SK-N-SH (cell line): ENCODE measurements around the gene PIP4P1. TPM values are rescaled to one million over a fixed set of nuclear protein-coding genes. Genes with fewer than 3 reads are reported as not detected.

Experiments used
- CTCF ChIA-PET: fragments of 300-600, 350-600 bp; formaldehyde crosslinking; extraction: SDS; loops from one replicate; lab custom pipeline; 2021; lab: Yijun Ruan, JAX
- POLR2A ChIA-PET: fragments of 350-600 bp; sonication (Branson Sonifier 250); formaldehyde crosslinking; extraction: SDS; loops from one replicate; lab custom pipeline; 2020; ENCODE audit warnings: antibody characterized with exemption, inconsistent platforms; lab: Yijun Ruan, JAX
- DNase-seq: peaks from one replicate; pipeline ENCODE4 v3.0.0; 2012
- H2AFZ ChIP-seq: fragments of 200-600 bp; sonication (generic); 2 replicates; pipeline ENCODE4 v1.8.1; 2016; ENCODE audit warnings: antibody characterized with exemption, mild to moderate bottlenecking, low read depth
- H3F3A ChIP-seq: fragments of 200-600 bp; sonication (generic); replicated peaks from 2 replicates; pipeline ENCODE3; 2016; ENCODE audit warnings: antibody characterized with exemption, mild to moderate bottlenecking; ENCODE audit not compliant: insufficient read depth
- H3K27ac ChIP-seq, 2 experiments: fragments of 200-500 bp in 1 of 2; fragments of 200-600 bp in 1 of 2; sonication (Bioruptor generic) in 1 of 2; sonication (generic), shearing (Covaris generic) in 1 of 2; 2 replicates each; pipeline versions ENCODE4 v1.5.1 to v1.6.1; 2014 to 2016; ENCODE audit warnings: low read depth in 2 of 2, inconsistent platforms in 1 of 2, low read length in 1 of 2, mild to moderate bottlenecking in 1 of 2, mixed read lengths in 1 of 2
- H3K27me3 ChIP-seq: fragments of 200-600 bp; sonication (generic), shearing (Covaris generic); 2 replicates; pipeline ENCODE4 v1.6.1; 2016; ENCODE audit warnings: mixed run types; ENCODE audit not compliant: insufficient read depth
- H3K36me3 ChIP-seq, 2 experiments: fragments of 200-500 bp in 1 of 2; fragments of 200-600 bp in 1 of 2; sonication (Bioruptor generic) in 1 of 2; sonication (generic) in 1 of 2; replicated peaks in 1 of 2; 2 replicates each; pipeline versions ENCODE3 to v1.5.1; 2014 to 2016; ENCODE audit warnings: low read length in 1 of 2, mild to moderate bottlenecking in 1 of 2; ENCODE audit not compliant: insufficient read depth in 2 of 2, control insufficient read depth in 1 of 2
- H3K4me1 ChIP-seq, 2 experiments: fragments of 200-500 bp in 1 of 2; fragments of 200-600 bp in 1 of 2; sonication (Bioruptor generic) in 1 of 2; sonication (generic), shearing (Covaris generic) in 1 of 2; 2 replicates each; pipeline versions ENCODE4 v1.5.1 to v1.6.1; 2014 to 2016; ENCODE audit warnings: low read depth in 1 of 2, low read length in 1 of 2, mixed run types in 1 of 2; ENCODE audit not compliant: insufficient read depth in 2 of 2, control insufficient read depth in 1 of 2
- H3K4me2 ChIP-seq: fragments of 200-600 bp; sonication (generic), shearing (Covaris generic); 2 replicates; pipeline ENCODE4 v1.6.1; 2017; ENCODE audit warnings: mixed run types
- H3K4me3 ChIP-seq, 2 experiments: fragments of 200-500 bp in 1 of 2; fragments of 200-600 bp in 1 of 2; sonication (Bioruptor generic) in 1 of 2; sonication (generic), shearing (Covaris generic) in 1 of 2; 2 replicates each; pipeline versions ENCODE4 v1.5.1 to v1.8.1; 2014 to 2016; ENCODE audit warnings: low read depth in 2 of 2, inconsistent platforms in 1 of 2, low read length in 1 of 2, mild to moderate bottlenecking in 1 of 2, mixed read lengths in 1 of 2, moderate library complexity in 1 of 2
- H3K79me2 ChIP-seq: fragments of 200-600 bp; sonication (generic); 2 replicates; pipeline ENCODE4 v1.8.1; 2017; ENCODE audit warnings: mild to moderate bottlenecking; ENCODE audit not compliant: insufficient read depth
- H3K9ac ChIP-seq: fragments of 200-600 bp; sonication (generic); 2 replicates; pipeline ENCODE4 v1.6.1; 2017; ENCODE audit warnings: mixed run types
- H3K9me2 ChIP-seq: fragments of 200-600 bp; sonication (generic); 2 replicates; pipeline ENCODE4 v1.6.1; 2017; ENCODE audit warnings: mixed run types
- H3K9me3 ChIP-seq: fragments of 200-600 bp; sonication (generic); 2 replicates; pipeline ENCODE4 v1.6.1; 2017; ENCODE audit warnings: mixed run types, mild to moderate bottlenecking, moderate library complexity
- H4K20me1 ChIP-seq: fragments of 200-600 bp; sonication (generic); 2 replicates; pipeline ENCODE4 v1.6.1; 2017; ENCODE audit warnings: mild to moderate bottlenecking, mixed run types; ENCODE audit not compliant: insufficient read depth
- FOSL2 ChIP-seq: IDR thresholded peaks from 2 replicates; pipeline ENCODE4 v1.4.0; 2012; ENCODE audit warnings: low read depth, mild to moderate bottlenecking, moderate library complexity, borderline replicate concordance
- FOXJ3 ChIP-seq: sonication (generic); formaldehyde crosslinking; IDR thresholded peaks from 2 replicates; pipeline ENCODE4 v1.5.1; 2020; ENCODE audit warnings: mild to moderate bottlenecking, missing genetic modification reagents
- FOXM1 ChIP-seq: IDR thresholded peaks from 2 replicates; pipeline ENCODE4 v1.4.0; 2012; ENCODE audit warnings: low read depth, mild to moderate bottlenecking
- GATA2 ChIP-seq: sonication (generic); formaldehyde crosslinking; IDR thresholded peaks from 2 replicates; pipeline ENCODE4 v1.5.0; 2020; ENCODE audit warnings: mild to moderate bottlenecking, missing genetic modification reagents
- JUND ChIP-seq: IDR thresholded peaks from 2 replicates; pipeline ENCODE4 v1.4.0; 2012
- MEF2A ChIP-seq: IDR thresholded peaks from 2 replicates; pipeline ENCODE4 v1.4.0; 2012; ENCODE audit warnings: low read depth, borderline replicate concordance
- NRF1 ChIP-seq: IDR thresholded peaks from 2 replicates; pipeline ENCODE4 v1.6.1; 2012; ENCODE audit warnings: low read depth, mild to moderate bottlenecking, low read length
- POLR2AphosphoS5 ChIP-seq: IDR thresholded peaks from 2 replicates; pipeline ENCODE4 v1.6.1; 2012; ENCODE audit warnings: low read depth, low read length
- RCOR1 ChIP-seq: fragments of 150-350 bp; IDR thresholded peaks from 2 replicates; pipeline ENCODE4 v1.6.1; 2017; ENCODE audit warnings: antibody characterized with exemption, low read length
- RXRA ChIP-seq: IDR thresholded peaks from 2 replicates; pipeline ENCODE4 v1.4.0; 2012; ENCODE audit warnings: low read depth, mild to moderate bottlenecking, borderline replicate concordance
- SIN3A ChIP-seq: IDR thresholded peaks from 2 replicates; pipeline ENCODE4 v1.6.1; 2012; ENCODE audit warnings: low read depth, mild to moderate bottlenecking, low read length, moderate library complexity, borderline replicate concordance
- SMC3 ChIP-seq: IDR thresholded peaks from 2 replicates; pipeline ENCODE4 v1.6.1; 2012; ENCODE audit warnings: low read depth, low read length, improper control_type of control experiment
- TAF1 ChIP-seq: IDR thresholded peaks from 2 replicates; pipeline ENCODE4 v1.6.1; 2012; ENCODE audit warnings: low read depth, mild to moderate bottlenecking, low read length, moderate library complexity, borderline replicate concordance
- TEAD4 ChIP-seq: IDR thresholded peaks from 2 replicates; pipeline ENCODE4 v1.4.0; 2012; ENCODE audit warnings: mild to moderate bottlenecking, borderline replicate concordance; ENCODE audit not compliant: insufficient read depth
- USF2 ChIP-seq: fragments of 150-350 bp; IDR thresholded peaks from 2 replicates; pipeline ENCODE4 v1.6.1; 2017; ENCODE audit warnings: antibody characterized with exemption, low read length, low read depth, borderline replicate concordance
- WGBS: methylation state at CpG from one replicate; pipeline ENCODE4 v1.1.6; 2017; ENCODE audit warnings: low lambda C conversion rate; 5-methylcytosine and 5-hydroxymethylcytosine counted together
- polyA plus RNA-seq, 3 experiments: library from polyadenylated mRNA; depleted of rRNA; stranded (reverse); fragments of >200 nt; gene quantifications; 2 replicates each; pipeline ENCODE4 v1.2.3, GENCODE V29; 2012
- TF ChIP-seq, protein P1 (sequence below): IDR thresholded peaks from 2 replicates; pipeline ENCODE4 v1.4.0; 2012; ENCODE audit warnings: low read depth
- TF ChIP-seq, protein P2 (sequence below): IDR thresholded peaks from 2 replicates; pipeline ENCODE4 v1.4.0; 2012; ENCODE audit warnings: low read depth, borderline replicate concordance

The PIP4P1 gene
- polyA plus RNA-seq, 1 of the 3 experiments (the other 2 are of a cell fraction), result 30.7 TPM

DNA sequence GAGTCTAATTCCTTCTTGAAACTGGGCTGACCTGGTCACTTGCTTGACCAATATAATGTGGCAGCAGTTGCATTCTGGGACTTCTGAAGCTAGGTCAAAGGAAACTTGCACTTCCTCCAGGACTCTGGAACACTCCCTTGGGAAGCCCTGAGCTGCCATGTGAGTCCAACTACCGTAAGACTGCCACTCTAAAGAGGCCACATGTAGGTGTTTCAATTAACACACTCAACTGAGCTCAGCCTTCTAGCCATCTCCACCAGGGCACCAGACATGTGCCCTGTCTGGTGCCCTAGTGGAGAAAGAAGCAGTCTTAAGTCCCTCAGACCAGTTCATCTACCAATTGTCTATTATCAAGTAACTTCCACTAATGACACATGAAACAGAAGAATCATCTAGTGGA is 41.8 kb downstream of the PIP4P1 start:
- no peaks in the 10 kb centered on the region for H3K4me1 ChIP-seq
- ChIA-PET CTCF (no interaction called here), POLR2A (no interaction called here)
- H3K9ac ChIP-seq, result no peak overlapping the region
- H3K4me2 ChIP-seq, result no peak overlapping the region
- H3K4me3 ChIP-seq, result no peak overlapping the region
- H3K36me3 ChIP-seq, result no peaks in the 10 kb centered on the region
- no peaks in the 10 kb centered on the region for H3K9me3 ChIP-seq
- TF ChIP-seq TAF1 (no peak), RCOR1 (no peak)
- no peaks in the 10 kb centered on the region for H3F3A ChIP-seq
- no peak for DNase-seq
- WGBS, result no CpG with 5 or more reads among the region's 1 CpG
- no peaks in the 10 kb centered on the region for H3K79me2 ChIP-seq
- H2AFZ ChIP-seq, result no peak overlapping the region
- H3K27ac ChIP-seq, result no peak overlapping the region
- no peaks in the 10 kb centered on the region for H3K9me2 ChIP-seq
- no peaks in the 10 kb centered on the region for H4K20me1 ChIP-seq
- H3K27me3 ChIP-seq, result no peaks in the 10 kb centered on the region; the same call in 1 of the 2 replicates

GRCh38 chr14:20418501-20418909 is 42.7 kb downstream of the PIP4P1 start:
- H3K4me3 ChIP-seq, result no peak overlapping the region
- no peak overlapping the region for H2AFZ ChIP-seq
- peaks cover 7% of the 10 kb centered on the region for H3F3A ChIP-seq
- H3K79me2 ChIP-seq, result no peaks in the 10 kb centered on the region
- no peaks in the 10 kb centered on the region; the same call in 1 of the 2 replicates for H3K27me3 ChIP-seq
- no peaks in the 10 kb centered on the region for H3K36me3 ChIP-seq
- H3K9ac ChIP-seq, result no peak overlapping the region
- 83% methylated on average over 2 of the region's 2 CpGs for WGBS
- no peaks in the 10 kb centered on the region for H4K20me1 ChIP-seq
- H3K9me2 ChIP-seq, result no peaks in the 10 kb centered on the region
- H3K4me2 ChIP-seq, result no peak overlapping the region
- no peak for DNase-seq
- peaks cover 0 to 7% of the 10 kb centered on the region in 2 experiments; a peak in 2 of 4 replicates for H3K4me1 ChIP-seq
- ChIA-PET POLR2A (no interaction called here), CTCF (no interaction called here)
- no peaks in the 10 kb centered on the region for H3K9me3 ChIP-seq
- TF ChIP-seq, protein P1, sequence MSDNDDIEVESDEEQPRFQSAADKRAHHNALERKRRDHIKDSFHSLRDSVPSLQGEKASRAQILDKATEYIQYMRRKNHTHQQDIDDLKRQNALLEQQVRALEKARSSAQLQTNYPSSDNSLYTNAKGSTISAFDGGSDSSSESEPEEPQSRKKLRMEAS, result no peak
- TF ChIP-seq POLR2AphosphoS5, result no peak
- TF ChIP-seq FOSL2, result no peak
- TF ChIP-seq FOXM1, result no peak
- no peak for TF ChIP-seq MEF2A
- TF ChIP-seq SIN3A, result no peak
- no peak for TF ChIP-seq FOXJ3 (CRISPR knock-in tag)
- no peak for TF ChIP-seq TAF1
- H3K27ac ChIP-seq, result no peak overlapping the region

GRCh38 chr14:20417250-20418186 is 43.7 kb downstream of the PIP4P1 start:
- ChIA-PET CTCF (interaction anchor here (0.9 kb wide), 1 partner anchor 13 kb away, joined by 3 read pairs; no protein-coding TSS in a partner anchor), POLR2A (no interaction called here)
- H3K4me2 ChIP-seq, result no peak overlapping the region
- TF ChIP-seq RXRA (no peak), SMC3 (no peak), NRF1 (no peak), USF2 (no peak), FOXJ3 (CRISPR knock-in tag) (no peak), JUND (no peak), TEAD4 (no peak), POLR2AphosphoS5 (no peak), GATA2 (CRISPR knock-in tag) (no peak)
- TF ChIP-seq, protein P2, sequence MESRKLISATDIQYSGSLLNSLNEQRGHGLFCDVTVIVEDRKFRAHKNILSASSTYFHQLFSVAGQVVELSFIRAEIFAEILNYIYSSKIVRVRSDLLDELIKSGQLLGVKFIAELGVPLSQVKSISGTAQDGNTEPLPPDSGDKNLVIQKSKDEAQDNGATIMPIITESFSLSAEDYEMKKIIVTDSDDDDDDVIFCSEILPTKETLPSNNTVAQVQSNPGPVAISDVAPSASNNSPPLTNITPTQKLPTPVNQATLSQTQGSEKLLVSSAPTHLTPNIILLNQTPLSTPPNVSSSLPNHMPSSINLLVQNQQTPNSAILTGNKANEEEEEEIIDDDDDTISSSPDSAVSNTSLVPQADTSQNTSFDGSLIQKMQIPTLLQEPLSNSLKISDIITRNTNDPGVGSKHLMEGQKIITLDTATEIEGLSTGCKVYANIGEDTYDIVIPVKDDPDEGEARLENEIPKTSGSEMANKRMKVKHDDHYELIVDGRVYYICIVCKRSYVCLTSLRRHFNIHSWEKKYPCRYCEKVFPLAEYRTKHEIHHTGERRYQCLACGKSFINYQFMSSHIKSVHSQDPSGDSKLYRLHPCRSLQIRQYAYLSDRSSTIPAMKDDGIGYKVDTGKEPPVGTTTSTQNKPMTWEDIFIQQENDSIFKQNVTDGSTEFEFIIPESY, result no peak

More at GRCh38 chr14:20417250-20418186, 43.7 kb downstream of the PIP4P1 start:
- H3K4me3 ChIP-seq, result no peak overlapping the region
- no peak for DNase-seq
- no peaks in the 10 kb centered on the region; the same call in 1 of the 2 replicates for H3K27me3 ChIP-seq
- peaks cover 3% of the 10 kb centered on the region; the same call in 1 of the 2 replicates for H3K79me2 ChIP-seq
- H3F3A ChIP-seq, result peaks cover 11% of the 10 kb centered on the region
- no peaks in the 10 kb centered on the region for H3K36me3 ChIP-seq
- WGBS, result 61% methylated on average over 7 of the region's 7 CpGs
- H3K9me3 ChIP-seq, result no peaks in the 10 kb centered on the region
- H3K9me2 ChIP-seq, result no peaks in the 10 kb centered on the region
- H3K9ac ChIP-seq, result no peak overlapping the region
- no peak overlapping the region for H3K27ac ChIP-seq
- H3K4me1 ChIP-seq, result peaks cover 0 to 7% of the 10 kb centered on the region in 2 experiments; a peak in 2 of 4 replicates
- no peaks in the 10 kb centered on the region for H4K20me1 ChIP-seq
- no peak overlapping the region for H2AFZ ChIP-seq
